ENCODE data around the gene NAALADL2. TPM values are rescaled to one million over a fixed set of nuclear protein-coding genes. Genes with fewer than 3 reads are reported as not detected.

Gene NAALADL2
- total RNA-seq, 1 donor from 2014 or later = 1.6 TPM

DNA sequence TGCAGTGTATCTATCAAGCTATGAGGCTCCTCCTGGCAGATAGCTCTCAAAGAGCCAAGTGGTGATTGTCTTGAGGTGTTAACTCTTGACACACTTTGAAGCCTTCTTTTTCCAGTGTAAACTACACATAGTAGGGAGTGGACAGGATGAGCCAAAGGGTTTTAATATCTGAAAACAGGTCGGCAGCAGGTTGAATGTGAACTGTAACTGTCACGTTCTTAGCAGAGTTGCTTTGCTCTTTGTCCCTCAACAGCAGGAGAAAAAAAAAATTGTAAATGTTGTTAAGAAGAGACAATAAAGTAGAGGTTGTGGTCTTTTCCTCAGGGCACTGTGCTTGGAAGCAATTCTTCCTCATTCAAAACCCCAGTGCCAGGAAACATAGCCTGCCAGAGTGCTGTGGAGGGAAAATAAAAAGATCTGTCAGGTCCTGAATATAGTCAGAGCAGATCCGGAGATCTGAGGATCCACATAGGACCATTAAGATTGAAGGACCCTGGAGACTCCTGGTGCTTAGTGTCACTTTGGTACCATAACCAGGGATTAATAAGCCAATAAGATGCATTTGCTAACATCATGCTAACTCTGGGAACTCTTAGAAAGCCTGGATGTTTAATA is 229.7 kb downstream of the NAALADL2 start:
- DNase-seq = no peak
- H3K27ac Mint-ChIP-seq (ENCODE audit: unreplicated experiment) = peak overlapping the region; percentile 63
- H3K4me3 Mint-ChIP-seq (ENCODE audit: unreplicated experiment) = no peak overlapping the region
- peaks cover 2% of the 10 kb centered on the region for H3K27me3 Mint-ChIP-seq (ENCODE audit: unreplicated experiment)
- no peaks in the 10 kb centered on the region for H3K9me3 Mint-ChIP-seq (ENCODE audit: unreplicated experiment)
- peaks cover 18% of the 10 kb centered on the region for H3K4me1 Mint-ChIP-seq (ENCODE audit: low read depth, unreplicated experiment)
- no peak for TF ChIP-seq CTCF (IDR thresholded peaks at IDR 0.05; ENCODE audit: partially characterized antibody, unreplicated experiment)
- no peaks in the 10 kb centered on the region for H3K36me3 Mint-ChIP-seq (ENCODE audit: unreplicated experiment)

DNA sequence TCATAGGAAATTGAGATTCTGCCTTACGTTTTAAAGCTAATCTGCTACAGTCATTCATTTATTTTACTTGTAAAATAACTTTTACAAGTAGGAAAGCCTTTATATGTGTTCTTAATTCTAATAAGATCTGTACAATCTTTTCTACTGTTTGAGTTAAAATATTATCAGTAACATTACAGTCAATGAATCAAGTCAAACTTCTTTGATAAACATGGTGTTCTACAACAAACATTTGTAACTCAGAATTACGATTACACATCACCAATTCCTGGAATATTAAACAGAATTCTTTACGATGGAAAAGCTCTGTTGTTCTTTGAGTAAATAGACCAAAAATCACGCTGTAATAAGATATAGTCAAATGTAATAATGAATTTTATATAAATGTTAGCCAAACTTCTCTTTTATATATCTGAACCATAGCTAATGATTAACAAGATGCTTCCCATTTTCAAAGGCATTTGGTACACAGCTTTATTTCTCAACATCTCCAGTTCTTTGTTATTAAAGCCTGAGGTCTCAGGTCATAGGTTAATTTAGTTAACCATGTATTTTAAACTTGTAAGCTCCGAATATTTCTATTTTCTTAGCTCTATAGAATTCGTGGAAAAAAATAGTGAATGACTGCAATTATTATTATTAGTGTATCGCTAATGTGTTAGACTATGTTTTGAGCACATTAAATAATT is 232.4 kb downstream of the NAALADL2 start:
- no peaks in the 10 kb centered on the region for H3K36me3 Mint-ChIP-seq (ENCODE audit: unreplicated experiment)
- DNase-seq = no peak
- peaks cover 28% of the 10 kb centered on the region for H3K4me1 Mint-ChIP-seq (ENCODE audit: low read depth, unreplicated experiment)
- TF ChIP-seq CTCF (IDR thresholded peaks at IDR 0.05; ENCODE audit: partially characterized antibody, unreplicated experiment) = no peak
- H3K9me3 Mint-ChIP-seq (ENCODE audit: unreplicated experiment) = peaks cover 3% of the 10 kb centered on the region
- no peak overlapping the region for H3K4me3 Mint-ChIP-seq (ENCODE audit: unreplicated experiment)
- peaks cover 5% of the 10 kb centered on the region for H3K27me3 Mint-ChIP-seq (ENCODE audit: unreplicated experiment)
- H3K27ac Mint-ChIP-seq (ENCODE audit: unreplicated experiment) = no peak overlapping the region

DNA sequence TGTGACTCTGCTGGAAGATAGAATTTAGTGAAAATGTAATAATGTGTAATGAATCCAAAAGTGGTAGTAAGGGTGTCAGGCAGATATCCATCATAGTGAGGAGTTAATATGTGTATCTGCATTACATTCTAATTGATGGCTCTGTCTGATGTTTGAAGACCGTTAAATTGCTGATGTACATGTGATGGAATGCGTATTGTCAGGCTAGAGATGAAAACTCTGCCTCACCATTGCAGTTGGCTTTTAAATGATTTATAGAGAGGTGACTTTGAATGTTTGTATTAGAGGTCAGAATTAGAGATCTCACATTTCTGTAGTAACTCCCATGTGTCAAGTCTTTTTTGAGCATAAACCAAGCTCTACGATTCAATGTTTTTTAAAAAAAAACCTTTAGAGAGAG is 234.6 kb downstream of the NAALADL2 start:
- H3K36me3 Mint-ChIP-seq (ENCODE audit: unreplicated experiment) = no peaks in the 10 kb centered on the region
- DNase-seq = no peak
- no peak overlapping the region for H3K27ac Mint-ChIP-seq (ENCODE audit: unreplicated experiment)
- peaks cover 29% of the 10 kb centered on the region for H3K4me1 Mint-ChIP-seq (ENCODE audit: low read depth, unreplicated experiment)
- H3K4me3 Mint-ChIP-seq (ENCODE audit: unreplicated experiment) = no peak overlapping the region
- peaks cover 3% of the 10 kb centered on the region for H3K9me3 Mint-ChIP-seq (ENCODE audit: unreplicated experiment)
- H3K27me3 Mint-ChIP-seq (ENCODE audit: unreplicated experiment) = peaks cover 5% of the 10 kb centered on the region
- TF ChIP-seq CTCF (IDR thresholded peaks at IDR 0.05; ENCODE audit: partially characterized antibody, unreplicated experiment) = no peak

DNA sequence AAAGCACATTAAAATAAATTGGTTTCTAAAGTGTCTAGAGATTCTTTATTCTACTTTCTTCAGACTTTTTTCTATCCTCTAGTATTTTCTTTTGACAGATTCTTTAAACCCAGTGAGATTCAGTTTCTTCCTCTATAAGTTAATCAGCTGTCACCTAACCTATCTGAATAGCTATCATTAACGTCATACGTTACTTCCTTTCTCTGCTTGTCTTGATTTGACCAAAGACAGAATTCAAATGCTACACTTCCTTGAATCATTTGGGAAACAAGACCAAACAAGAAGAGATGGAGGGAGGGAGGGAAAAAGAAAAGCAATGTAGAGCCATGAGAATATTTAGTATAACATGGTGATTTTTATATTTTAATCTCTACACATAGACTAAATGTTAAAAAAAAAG is 235.2 kb downstream of the NAALADL2 start:
- no peaks in the 10 kb centered on the region for H3K36me3 Mint-ChIP-seq (ENCODE audit: unreplicated experiment)
- no peak for TF ChIP-seq CTCF (IDR thresholded peaks at IDR 0.05; ENCODE audit: partially characterized antibody, unreplicated experiment)
- H3K4me1 Mint-ChIP-seq (ENCODE audit: low read depth, unreplicated experiment) = peaks cover 23% of the 10 kb centered on the region
- H3K27ac Mint-ChIP-seq (ENCODE audit: unreplicated experiment) = no peak overlapping the region
- no peak overlapping the region for H3K4me3 Mint-ChIP-seq (ENCODE audit: unreplicated experiment)
- peaks cover 3% of the 10 kb centered on the region for H3K27me3 Mint-ChIP-seq (ENCODE audit: unreplicated experiment)
- DNase-seq = no peak
- H3K9me3 Mint-ChIP-seq (ENCODE audit: unreplicated experiment) = peaks cover 3% of the 10 kb centered on the region

DNA sequence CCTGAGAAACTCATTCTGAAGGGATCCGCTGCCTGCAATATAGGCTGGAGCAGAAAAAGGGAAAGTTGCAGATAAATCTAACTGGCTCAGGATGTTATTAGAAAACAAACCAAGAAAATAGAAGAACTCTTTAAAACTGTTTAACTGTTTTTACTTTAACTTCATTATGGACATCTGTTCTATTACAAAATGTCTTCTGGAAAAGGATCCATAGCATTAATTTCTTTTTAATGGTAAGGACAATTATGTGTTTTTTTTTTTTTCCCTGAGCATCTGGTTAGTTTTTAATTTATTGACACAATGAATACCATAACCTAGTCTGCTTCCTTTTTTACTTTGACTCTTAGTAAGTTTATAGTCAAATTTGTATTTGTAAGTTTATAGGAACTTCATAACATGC is 239.5 kb downstream of the NAALADL2 start:
- H3K4me3 Mint-ChIP-seq (ENCODE audit: unreplicated experiment) = no peak overlapping the region
- peaks cover 3% of the 10 kb centered on the region for H3K9me3 Mint-ChIP-seq (ENCODE audit: unreplicated experiment)
- H3K27ac Mint-ChIP-seq (ENCODE audit: unreplicated experiment) = no peak overlapping the region
- peaks cover 20% of the 10 kb centered on the region for H3K4me1 Mint-ChIP-seq (ENCODE audit: low read depth, unreplicated experiment)
- H3K36me3 Mint-ChIP-seq (ENCODE audit: unreplicated experiment) = no peaks in the 10 kb centered on the region
- peaks cover 2% of the 10 kb centered on the region for H3K27me3 Mint-ChIP-seq (ENCODE audit: unreplicated experiment)
- TF ChIP-seq CTCF (IDR thresholded peaks at IDR 0.05; ENCODE audit: partially characterized antibody, unreplicated experiment) = no peak
- no peak for DNase-seq

Measured in glutamatergic neuron (in vitro differentiated cells).